Ovary (tissue), 3 donors: Measurements from ENCODE around the gene FLNB.

Experiments used
- CTCF ChIP-seq, 3 donors: fragments of 450-650 bp in 2 of 3; fragments of 200-600 bp in 1 of 3; IDR thresholded peaks; one replicate each; pipeline versions ENCODE4 v1.5.1 to v1.8.0; 2016 to 2022; ENCODE audit warnings: antibody characterized with exemption in 3 of 3, mild to moderate bottlenecking in 1 of 3
- EP300 ChIP-seq: sonication (generic); formaldehyde crosslinking; IDR thresholded peaks from one replicate; pipeline ENCODE4 v1.6.1; 2017; ENCODE audit warnings: antibody characterized with exemption
- POLR2A ChIP-seq: fragments of 450-650 bp; IDR thresholded peaks from one replicate; pipeline ENCODE4 v1.6.1; 2017; ENCODE audit warnings: antibody characterized with exemption, mild to moderate bottlenecking, moderate library complexity
- donor health status: DM: no; HTN: no; CAD: no.

- TF ChIP-seq CTCF (IDR thresholded peaks at IDR 0.05) (no peak), POLR2A (no peak), EP300 (no peak)
Observed at GRCh38 chr3:58206406-58207011, 198.3 kb downstream of the FLNB start.
